Fibroblast of skin of scalp (primary cell): Measurements from ENCODE around the gene LINGO4.
A peak's percentile ranks its signal among the peaks of the same experiment; 100 is the strongest.
"Not testable (repeated sequence)": the region's sequence is repeated elsewhere in the genome, so short reads cannot be mapped to it uniquely, and the experiment has no call there.

Experiments
- DNase-seq: peaks from one replicate; pipeline ENCODE4 v3.0.0-alpha.2; 2013

Gene LINGO4

DNA sequence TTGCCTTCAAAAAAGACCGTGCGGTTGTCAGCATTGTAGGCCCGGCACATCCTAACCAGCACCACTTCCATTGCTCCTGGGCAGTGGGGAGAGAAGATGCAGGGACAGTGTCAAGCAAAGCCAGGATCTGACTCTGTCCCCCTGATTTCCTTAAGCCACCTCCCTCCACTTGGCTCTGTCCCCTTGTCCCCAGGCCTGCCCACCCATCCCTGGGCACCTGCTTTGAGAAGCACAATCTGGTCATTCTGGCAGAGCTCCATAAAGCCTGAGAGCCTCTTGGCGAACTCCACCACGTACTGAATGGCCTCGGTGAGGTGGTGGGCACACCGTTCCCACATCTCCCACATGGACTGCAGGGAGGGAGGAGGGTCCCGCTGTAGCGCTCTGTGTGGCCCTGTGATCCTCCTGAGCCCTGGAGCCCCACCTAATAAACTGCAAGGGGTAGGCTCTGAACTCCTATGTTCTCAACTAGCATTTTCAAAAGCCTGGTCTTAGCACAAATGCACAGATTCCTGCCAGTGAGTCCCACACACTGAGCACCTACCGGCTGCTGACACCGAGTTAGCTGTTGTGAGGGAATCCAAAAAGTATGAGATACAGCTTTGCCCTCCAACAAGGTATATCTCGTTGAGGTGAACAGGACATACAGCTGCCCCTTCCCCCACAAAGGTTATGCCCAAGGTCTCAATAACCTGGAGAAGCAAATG lies 8.2 kb upstream of the LINGO4 start:
- no peak for DNase-seq

DNA sequence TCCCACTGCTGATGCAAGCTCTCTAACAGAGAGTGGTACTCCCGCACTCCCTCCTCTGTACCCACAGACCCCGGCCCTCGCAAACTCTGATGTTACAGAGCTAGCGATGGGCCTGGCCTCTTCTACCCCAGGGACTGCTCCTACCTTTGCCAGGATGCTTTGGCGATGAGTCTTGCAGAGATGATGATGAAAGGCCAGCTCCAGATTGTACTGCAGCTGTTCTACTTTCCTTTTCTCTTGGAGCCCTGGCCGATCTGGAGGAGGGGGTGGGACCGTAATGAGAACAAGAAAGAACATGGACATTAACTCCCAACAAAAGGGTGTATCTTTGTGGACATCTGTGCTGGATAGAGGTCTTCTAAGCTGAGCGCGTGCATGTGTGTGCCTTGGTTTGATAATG lies 6.0 kb upstream of the LINGO4 start:
- peak; percentile 7 for DNase-seq

DNA sequence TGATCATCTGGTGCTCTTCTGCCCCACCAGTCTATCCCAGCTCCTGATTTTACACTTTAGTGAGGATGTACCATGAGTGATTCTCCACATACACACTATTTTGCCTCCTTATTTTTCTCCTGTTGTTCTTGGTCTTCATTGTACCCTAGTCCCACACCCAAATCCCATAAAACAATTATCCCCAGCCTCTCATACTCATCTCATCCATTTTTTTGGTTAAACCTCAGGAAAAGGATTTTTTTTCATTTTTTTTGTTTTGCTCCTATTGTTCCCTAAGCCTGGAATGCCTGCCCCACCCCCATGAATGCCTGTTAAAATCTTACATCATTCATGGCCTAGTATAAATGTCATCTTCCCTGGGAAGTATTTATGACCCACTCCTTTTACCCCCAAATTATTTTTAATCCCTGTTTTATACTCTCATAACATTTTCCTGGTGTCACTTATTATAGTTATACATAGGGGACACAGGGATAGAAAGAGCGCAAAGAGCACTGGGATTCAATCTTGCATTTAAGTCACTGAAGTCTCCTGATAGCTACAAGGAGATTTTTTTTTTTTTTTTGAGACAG lies 4.9 kb upstream of the LINGO4 start:
- peak; percentile 19 for DNase-seq

DNA sequence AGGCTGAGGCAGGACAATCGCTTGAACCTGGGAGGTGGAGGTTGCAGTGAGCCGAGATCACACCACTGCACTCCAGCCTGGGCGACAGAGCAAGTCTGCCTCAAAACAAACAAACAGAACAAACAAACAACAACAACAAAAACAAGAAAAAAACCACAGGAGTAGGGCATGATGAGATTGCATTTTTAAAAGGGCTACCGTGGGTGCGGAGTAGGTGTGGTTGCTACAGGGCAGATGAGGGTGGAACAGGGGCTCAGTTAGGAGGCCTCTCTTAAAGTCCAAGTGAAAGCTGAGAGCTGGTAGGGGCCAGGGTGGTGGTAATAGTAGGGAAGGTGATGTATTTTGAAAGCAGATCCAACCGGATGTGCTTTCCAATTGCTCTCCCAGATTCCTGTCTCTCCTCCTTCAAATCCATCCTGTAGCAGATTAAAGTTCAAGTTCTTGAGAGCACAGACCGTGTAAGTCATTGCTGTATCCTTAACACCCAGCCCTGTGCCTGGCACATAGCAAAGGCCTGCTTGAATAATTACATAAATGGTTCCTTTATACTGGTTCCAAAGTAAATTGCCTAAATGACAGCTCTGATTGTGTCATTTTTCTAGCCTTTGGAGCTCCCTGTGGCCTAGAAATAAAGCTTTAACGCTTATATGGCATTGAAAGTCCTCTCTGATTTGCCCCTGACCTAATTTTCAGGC lies 4.2 kb upstream of the LINGO4 start:
- DNase-seq = no peak

DNA sequence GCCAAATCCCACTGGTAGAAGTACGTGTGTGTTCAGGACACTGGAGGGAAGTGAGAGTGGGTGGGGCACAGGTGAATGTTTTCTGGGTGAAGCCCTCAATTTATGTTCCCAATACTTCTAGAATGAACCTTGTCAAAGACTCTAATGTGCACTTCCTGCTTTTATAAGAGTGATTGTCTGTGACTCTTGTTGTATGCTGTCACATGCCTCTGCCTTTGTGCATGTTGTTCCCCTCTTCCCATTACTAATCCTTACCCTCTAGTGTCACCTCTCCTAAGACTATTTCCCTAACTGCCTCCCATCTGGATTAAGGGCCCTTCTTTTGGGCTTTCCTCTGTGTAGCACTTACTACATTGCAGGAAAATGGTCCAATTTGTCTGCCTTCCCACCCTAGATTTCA lies 2.5 kb upstream of the LINGO4 start:
- no peak for DNase-seq

DNA sequence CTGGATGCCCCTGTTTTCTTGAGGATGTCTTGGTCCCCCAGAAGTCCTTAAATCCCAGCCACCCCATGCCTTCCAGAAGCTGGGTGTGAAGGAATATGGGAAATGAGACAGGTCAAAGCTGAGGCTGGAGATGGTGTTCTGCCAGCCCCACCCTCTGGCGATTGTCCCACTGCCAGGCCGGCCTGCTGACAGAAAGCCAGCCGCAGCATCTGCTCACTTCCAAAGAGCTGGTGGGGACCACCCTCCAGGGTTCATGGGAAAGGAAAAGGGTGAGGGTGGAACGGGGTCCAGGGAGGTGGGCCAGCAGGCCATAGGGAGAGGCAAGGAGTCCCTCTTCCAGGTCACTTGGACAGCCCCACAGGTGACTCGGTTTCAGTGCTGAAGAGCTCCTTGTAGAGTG lies 1.9 kb upstream of the LINGO4 start:
- DNase-seq = no peak

DNA sequence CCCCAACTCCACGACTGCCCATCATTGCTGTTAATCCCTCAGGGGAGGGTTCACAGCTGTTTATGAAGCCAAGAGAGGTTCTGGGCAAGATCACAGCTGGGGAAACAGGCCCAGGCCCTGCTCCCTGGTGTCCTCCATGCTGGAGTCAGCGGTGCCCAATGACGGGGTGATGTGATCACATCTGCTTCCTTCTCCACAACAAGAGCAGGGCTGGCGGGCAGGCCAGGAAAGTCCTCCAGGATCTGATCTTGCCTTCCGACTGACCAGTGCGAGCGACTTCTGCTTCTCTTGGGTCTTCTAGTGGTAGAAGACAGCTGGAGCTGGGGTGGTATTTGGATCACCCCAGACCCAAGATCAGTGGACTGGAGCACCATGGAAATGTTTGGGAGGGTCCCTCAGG lies 951 bp upstream of the LINGO4 start:
- DNase-seq = no peak

DNA sequence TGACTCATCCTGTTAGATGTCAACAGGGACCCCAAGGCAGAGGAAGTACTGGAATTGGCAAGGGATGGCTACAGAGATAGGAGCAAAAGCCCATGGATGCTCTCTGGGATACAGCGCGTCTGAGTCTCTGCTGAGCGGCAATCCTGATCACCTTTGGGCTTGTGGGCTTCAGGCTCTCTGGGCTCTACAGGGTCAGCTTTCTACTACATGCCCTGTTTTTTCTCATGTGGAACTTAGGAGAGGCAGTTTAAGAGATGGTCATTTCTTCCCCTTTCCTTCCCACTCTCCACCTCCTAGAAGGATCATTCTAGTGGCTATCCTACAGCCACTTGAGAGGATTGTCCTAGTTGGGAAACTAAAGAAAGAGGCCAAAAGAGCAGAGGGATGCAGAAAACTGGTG lies 1.3 kb downstream of the LINGO4 start:
- DNase-seq = no peak

DNA sequence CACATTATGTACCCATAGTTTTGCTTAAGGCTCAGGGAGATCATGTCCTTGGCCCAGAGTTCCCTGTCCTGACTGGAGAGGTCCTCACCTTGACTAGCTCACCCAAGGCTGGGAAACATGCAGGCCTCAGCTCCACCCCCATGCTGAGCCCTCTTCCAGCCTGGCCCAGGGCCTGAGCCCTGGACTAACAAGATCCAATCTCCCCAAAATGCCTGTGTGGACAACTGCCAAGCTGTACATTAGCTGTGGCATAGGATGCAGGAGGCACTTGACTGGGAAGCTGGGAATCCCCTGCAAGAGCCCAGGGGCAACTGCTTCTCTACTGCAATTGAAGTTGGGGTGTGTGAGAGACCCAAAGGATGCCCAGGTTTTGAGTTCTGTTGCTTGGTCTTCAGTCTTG lies 2.1 kb downstream of the LINGO4 start:
- DNase-seq = no peak

DNA sequence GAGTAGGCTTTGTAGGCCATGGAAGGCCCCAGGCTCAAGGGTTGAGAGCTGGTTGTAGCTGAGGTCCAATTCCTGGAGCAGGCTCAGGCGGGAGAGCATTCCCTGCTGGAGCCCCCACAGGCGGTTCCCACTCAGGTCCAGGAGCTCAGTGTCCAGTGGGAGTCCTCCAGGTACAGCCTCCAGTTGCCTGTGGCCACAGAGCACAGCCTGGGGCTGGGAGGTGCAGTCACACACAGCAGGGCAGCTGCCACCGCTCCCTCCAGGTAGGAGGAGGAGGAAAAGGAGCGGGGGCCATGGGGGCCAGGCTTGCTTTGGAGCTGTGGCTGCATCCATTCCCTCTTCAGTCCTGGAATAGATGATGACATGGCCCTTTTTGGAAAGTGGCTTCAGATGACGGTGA lies 2.8 kb downstream of the LINGO4 start:
- no peak for DNase-seq

DNA sequence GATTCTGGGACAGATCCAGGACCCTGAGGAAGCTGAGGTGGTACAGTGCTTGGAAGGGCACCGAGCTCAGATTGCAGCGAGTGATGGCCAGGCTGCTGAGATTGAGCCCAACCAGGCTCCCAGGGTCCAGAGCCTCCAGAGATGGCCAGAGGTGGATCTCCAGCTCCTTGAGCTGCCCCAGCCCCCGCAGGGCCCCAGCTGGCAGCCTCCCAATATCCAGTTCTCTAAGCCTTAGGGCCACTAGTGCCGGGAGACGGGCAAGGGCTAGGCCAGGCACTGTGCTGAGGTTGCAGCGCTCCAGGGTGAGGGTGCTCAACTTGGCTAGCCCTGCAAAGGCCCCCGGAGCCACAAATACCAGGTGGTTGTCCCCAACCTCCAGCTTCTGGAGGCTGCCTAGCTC lies 3.4 kb downstream of the LINGO4 start:
- DNase-seq = no peak

DNA sequence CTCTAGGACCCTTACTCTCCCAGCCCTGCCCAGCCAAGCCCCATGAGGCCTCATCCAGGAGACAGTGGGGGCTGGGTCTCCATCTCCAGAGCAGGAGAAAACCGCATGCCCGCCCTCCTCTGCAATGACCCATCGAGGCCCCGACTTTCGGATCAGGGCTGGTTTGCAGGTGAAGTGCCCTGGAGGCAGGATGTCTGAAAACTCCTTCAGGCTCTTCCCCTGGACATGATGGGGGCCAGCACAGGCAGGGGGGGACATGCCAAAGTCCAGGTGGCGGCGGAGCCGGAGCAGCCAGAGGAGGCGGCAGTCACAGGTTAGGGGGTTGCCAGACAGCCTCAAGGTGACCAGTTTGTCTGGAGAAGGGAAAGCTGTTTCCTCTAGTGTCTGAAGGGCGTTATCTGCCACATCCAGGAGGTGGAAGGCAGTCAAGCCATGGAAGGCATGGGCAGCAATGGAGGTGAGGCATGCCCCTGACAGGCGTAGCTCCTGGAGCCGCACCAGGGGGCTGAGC lies 3.9 kb downstream of the LINGO4 start:
- DNase-seq = no peak

DNA sequence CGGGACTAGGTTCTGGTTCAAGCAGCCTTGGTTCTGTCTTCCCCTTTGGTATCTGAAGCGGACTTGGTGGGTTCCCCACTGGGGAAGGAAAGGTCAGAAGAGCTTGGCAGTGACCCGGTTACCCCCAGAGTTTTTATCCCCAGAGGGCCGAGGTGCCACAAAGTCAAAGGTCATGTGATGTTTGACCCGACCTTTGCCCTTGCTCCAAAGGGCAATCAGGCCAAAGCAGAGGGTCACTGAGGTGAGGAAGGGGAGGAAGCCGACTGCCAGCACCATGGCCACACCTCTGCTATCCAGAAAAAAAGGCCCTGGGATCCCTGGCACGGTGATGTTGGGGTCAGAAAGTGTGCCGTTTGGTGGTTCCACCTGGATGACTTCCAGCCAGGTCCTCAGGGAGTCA lies 4.4 kb downstream of the LINGO4 start:
- DNase-seq = no peak

DNA sequence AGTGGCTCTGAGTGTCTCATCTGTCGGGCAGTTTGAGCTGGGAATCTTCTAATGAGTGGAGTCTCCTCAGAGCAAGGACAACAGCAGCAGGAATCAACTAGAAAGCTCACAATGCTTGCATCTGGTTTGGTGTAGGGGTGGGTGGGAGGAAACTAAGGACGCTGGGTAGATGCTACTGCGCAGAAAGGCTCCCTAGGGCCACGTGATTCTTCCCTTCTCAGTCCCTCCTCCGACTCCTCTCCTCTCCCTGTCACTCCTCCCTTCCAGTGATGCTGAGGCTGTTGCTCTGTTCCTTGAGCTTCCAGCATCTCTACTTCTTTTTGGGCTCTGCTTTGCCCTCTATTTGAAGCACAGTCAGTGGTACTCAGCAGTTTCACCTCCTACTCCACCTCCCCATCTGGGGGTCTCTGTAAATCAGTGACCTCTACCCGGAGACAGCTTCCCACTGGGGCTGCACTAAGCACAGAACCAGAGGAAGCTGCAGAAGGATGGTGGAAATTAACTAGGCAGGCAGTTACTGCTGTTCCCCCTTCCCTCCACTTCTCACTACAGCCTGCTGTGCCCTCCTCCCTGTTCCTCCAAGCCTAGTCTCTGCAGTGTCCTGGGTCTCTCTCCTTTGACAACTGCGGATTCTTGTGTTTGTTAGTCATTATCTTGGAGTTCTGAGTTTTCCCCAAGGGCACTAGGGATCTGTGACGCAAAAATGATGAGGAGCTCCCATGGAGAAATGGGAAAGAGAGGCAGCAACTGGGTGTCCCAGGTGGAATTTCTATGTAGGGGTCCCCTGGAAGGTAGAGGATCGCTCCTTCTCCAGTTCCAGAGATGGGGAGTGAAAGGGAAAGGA lies 5.8 kb downstream of the LINGO4 start:
- DNase-seq = peak; percentile 21

DNA sequence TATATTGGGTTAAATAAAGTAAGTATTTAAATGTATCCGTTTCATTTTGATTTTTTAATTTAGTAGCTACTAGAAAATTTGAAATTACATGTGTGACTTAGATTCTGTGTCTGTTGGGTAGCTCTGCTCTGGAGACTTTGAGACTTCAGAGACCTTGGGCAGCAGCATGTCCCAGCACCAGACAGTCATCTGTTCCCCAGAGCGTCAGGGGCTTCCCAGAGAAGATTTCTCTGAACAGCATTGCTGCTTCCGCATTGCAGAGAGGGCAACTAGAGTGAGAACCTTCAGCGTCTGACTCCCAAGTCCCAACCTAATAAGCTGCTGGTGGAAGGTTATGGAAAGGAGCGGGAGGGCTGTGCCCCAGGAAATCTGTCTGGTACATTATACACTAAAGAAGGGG lies 6.6 kb downstream of the LINGO4 start:
- DNase-seq = no peak

DNA sequence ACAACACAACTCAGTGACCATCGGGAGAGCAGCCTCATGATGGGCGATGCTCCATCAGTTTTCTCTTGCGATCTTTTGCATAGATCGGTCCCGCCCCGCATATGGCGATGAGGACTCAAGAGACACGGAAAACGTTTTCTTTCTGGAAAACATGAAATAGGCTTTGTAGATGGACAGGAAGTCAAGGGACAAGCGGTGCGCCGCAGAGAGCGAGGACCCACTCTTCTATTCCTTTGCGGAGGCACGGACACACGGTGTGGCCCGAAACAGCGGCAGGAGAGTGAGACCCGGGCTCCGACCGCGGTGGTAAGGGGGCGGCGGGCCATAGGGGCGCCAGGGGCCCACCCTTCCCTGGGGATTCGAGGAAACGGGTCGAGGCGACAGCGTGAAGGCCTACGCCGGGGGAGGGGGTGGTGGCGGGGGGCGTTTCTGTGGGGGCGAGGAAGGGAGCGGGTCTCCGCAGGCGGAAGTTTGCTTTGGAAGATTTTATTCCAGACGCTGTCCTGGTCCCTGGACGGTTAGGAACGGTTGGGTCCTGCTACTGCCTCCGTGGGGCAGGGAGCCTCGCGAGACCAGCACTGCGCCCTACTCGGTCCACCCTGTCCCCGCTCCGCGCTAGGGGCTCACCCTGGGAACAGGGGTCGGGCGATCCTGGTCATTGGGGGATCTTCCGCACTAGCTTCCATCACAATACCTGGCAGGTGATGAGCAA lies 14.1 kb downstream of the LINGO4 start:
- DNase-seq = no peak

DNA sequence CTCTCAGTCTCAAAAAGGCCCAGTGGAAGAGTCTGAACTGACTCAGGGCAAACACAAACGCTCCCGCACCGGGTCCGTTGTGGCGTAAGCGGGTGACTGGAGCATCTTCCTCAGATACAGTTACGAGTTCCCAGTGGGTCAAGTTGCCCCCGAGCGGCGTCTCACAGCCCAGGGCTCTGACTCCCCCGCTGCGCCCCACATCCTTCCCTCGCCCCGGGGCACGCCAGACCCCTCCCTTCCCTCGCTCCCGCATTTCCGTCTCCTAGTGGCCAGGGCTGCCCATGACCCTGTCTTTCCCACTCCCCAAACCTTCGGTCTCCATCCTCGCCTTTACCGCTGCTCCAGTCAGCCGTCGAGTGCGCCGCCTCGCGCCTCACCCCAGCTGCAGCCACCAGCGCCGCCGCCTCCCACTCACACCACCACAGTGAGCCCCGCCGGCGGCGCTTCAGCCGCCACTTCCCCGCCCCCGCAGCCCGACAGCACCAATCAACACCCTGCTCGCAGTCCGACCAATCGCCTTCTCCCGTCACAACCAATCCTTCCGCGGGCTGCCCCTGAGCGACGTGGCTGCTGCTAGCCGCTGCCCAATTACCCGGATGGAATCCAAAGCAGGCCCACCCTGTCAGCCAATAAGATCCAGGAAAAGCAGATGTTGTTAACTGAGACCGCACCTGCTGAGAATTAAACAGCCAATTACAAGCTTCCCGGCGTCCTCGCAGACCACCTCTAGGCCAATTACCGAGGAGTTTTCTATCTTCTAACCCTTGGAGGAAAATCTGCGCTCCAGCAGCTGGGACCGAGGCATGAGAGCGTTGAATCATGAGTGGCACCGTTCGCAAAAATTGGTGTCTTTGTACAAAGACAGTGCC lies 14.9 kb downstream of the LINGO4 start, which contains the start of gene TDRKH:
Gene TDRKH, minus strand, starts transcription at position 430 of the 869 bp plus-strand sequence. CDS start 7,478 bp downstream, outside the sequence.
- peak; percentile 99 for DNase-seq

DNA sequence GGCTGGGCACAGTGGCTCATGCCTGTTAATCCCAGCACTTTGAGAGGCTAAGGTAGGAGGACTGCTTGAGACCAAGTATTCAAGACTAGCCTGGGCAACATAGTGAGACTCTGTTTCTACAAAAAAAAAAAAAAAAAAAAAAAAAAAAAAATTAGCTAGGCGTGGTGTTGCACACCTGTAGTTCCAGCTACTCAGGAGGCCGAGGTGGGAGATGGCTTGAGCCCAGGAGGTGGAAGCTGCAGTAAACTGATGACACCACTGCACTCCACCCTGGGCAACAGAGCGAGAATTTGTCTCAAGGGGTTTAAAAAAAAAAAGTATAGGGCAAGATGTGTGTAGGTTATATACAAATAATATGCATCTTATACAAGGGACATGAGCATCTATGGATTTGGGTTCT lies 17.5 kb downstream of the LINGO4 start:
- no peak for DNase-seq

DNA sequence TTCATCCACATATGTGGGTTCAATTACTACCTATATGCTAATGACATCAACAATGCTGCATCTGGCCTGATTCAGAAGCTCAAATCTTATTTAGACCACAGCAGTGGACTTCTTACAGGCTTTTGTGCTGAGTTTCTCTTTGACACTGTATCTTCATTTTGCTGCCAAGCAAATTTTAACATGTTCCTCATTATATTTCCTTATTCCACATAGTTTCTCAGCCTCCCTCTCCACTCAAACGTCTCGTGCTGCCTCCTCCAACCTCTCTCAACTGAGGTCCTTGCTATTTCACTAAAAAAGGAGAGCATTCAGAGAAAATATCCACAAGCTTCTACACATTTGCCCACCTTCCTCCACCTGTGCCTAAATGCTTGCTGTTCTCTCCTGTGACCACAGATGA lies 21.4 kb downstream of the LINGO4 start:
- no peak for DNase-seq

DNA sequence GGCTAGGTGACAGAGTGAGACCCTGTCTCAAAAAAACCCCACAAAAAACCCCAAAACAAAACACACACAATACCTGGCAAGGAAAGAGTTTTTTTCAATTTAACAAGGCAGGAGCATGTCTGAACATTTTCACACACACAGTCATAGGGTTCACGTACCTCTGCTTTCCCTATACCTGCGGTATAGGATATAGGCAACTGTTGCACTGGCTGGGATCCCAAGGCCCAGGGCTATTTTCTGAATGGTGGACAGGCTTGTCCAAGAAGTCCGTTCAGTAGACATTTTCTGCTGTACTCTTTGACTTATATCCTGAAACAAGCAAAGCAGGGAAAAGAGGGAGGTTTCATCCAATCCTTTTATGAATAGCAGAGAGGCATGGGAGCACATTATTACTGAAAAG lies 22.5 kb downstream of the LINGO4 start:
- no peak for DNase-seq

DNA sequence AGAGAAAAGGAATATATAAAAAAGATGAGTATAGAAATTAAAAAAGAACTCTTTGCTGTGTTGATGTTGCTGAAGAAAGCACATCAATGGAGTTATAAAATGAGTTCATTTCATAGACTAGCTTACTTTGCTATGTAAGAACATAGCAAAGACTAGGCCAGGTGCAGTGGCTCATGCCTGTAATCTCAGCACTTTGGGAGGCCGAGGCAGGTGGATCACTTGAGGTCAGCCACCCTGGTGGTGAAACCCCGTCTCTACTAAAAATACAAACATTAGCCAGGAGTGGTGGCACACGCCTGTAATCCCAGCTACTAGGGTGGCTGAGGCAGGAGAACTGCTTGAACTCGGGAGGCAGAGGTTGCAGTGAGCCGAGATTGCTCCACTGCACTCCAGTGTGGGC lies 23.2 kb downstream of the LINGO4 start:
- not testable (repeated sequence) for DNase-seq
